ENCODE results near the gene ABCC1. TPM values are rescaled to one million over a fixed set of nuclear protein-coding genes. Genes with fewer than 3 reads are reported as not detected.

Gene ABCC1
- total and polyA plus RNA-seq, 2 experiments from 2014 or later, result 7.0 to 9.3 TPM

GRCh38 chr16:15903960-15904359 lies 45.5 kb upstream of the ABCC1 start:
- Histone ChIP-seq H3K4me2 (no peak overlapping the region), H4K20me1 (ENCODE audit: insufficient read depth, poor library complexity, severe bottlenecking) (no peaks in the 10 kb centered on the region), H3K9me2 (replicated peaks; ENCODE audit: insufficient read depth) (no peaks in the 10 kb centered on the region), H3K4me3 (no peak overlapping the region), H3K9me3 (ENCODE audit: low read depth) (no peaks in the 10 kb centered on the region), H3K27me3 (no peaks in the 10 kb centered on the region), H3K36me3 (replicated peaks; ENCODE audit: insufficient read depth, low read depth) (no peaks in the 10 kb centered on the region), H2AFZ (no peak overlapping the region), H3K79me2 (no peaks in the 10 kb centered on the region), H3K4me1 (ENCODE audit: insufficient read depth) (no peaks in the 10 kb centered on the region), H3K27ac (no peak overlapping the region)
- TF ChIP-seq EZH2 (IDR thresholded peaks at IDR 0.05; ENCODE audit: borderline replicate concordance) (no peak), EZH2phosphoT487 (IDR thresholded peaks at IDR 0.05; ENCODE audit: low read depth, severe bottlenecking, unreplicated experiment) (no peak)
- WGBS (ENCODE audit: low lambda C conversion rate, missing lambda C conversion rate), result 95% methylated on average over 5 of the region's 5 CpGs
- DNase-seq (ENCODE audit: low spot score), result no peak

- TF ChIP-seq EZH2phosphoT487 (IDR thresholded peaks at IDR 0.05; ENCODE audit: low read depth, severe bottlenecking, unreplicated experiment) (no peak), CTCF (IDR thresholded peaks at IDR 0.05; ENCODE audit: poor library complexity) (no peak), EZH2 (IDR thresholded peaks at IDR 0.05; ENCODE audit: borderline replicate concordance) (no peak)
- no peaks in the 10 kb centered on the region for H3K79me2 ChIP-seq
- H3K9me2 ChIP-seq (replicated peaks; ENCODE audit: insufficient read depth), result no peaks in the 10 kb centered on the region
- no peak overlapping the region for H3K27ac ChIP-seq
- no peak overlapping the region for H3K4me3 ChIP-seq
- no peaks in the 10 kb centered on the region for H3K36me3 ChIP-seq (replicated peaks; ENCODE audit: insufficient read depth, low read depth)
- no peaks in the 10 kb centered on the region for H3K4me1 ChIP-seq (ENCODE audit: insufficient read depth)
- no peak overlapping the region for H3K4me2 ChIP-seq
- H2AFZ ChIP-seq, result no peak overlapping the region
- 66% methylated on average over 2 of the region's 2 CpGs for WGBS (ENCODE audit: low lambda C conversion rate, missing lambda C conversion rate)
- H3K9me3 ChIP-seq (ENCODE audit: low read depth), result no peaks in the 10 kb centered on the region
- no peaks in the 10 kb centered on the region for H4K20me1 ChIP-seq (ENCODE audit: insufficient read depth, poor library complexity, severe bottlenecking)
- no peak for DNase-seq (ENCODE audit: low spot score)
- no peaks in the 10 kb centered on the region for H3K27me3 ChIP-seq
Measured at GRCh38 chr16:15906439-15906838, 43.0 kb upstream of the ABCC1 start.

- H3K4me2 ChIP-seq, result no peak overlapping the region
- no peak overlapping the region for H2AFZ ChIP-seq
- no peaks in the 10 kb centered on the region for H3K36me3 ChIP-seq (replicated peaks; ENCODE audit: insufficient read depth, low read depth)
- TF ChIP-seq EZH2phosphoT487 (IDR thresholded peaks at IDR 0.05; ENCODE audit: low read depth, severe bottlenecking, unreplicated experiment) (no peak), CTCF (IDR thresholded peaks at IDR 0.05; ENCODE audit: poor library complexity) (no peak), EZH2 (IDR thresholded peaks at IDR 0.05; ENCODE audit: borderline replicate concordance) (no peak)
- H3K79me2 ChIP-seq, result no peaks in the 10 kb centered on the region
- H3K9me2 ChIP-seq (replicated peaks; ENCODE audit: insufficient read depth), result no peaks in the 10 kb centered on the region
- H3K9me3 ChIP-seq (ENCODE audit: low read depth), result no peaks in the 10 kb centered on the region
- H4K20me1 ChIP-seq (ENCODE audit: insufficient read depth, poor library complexity, severe bottlenecking), result no peaks in the 10 kb centered on the region
- no peaks in the 10 kb centered on the region for H3K27me3 ChIP-seq
- WGBS (ENCODE audit: low lambda C conversion rate, missing lambda C conversion rate), result 90% methylated on average over 7 of the region's 7 CpGs
- no peak overlapping the region for H3K27ac ChIP-seq
- H3K4me3 ChIP-seq, result no peak overlapping the region
- DNase-seq (ENCODE audit: low spot score), result peak; percentile 12
- no peaks in the 10 kb centered on the region for H3K4me1 ChIP-seq (ENCODE audit: insufficient read depth)
Measured at GRCh38 chr16:15907863-15908478, 41.4 kb upstream of the ABCC1 start.

GRCh38 chr16:15911198-15911597 lies 38.2 kb upstream of the ABCC1 start:
- DNase-seq (ENCODE audit: low spot score), result no peak
- TF ChIP-seq EZH2 (IDR thresholded peaks at IDR 0.05; ENCODE audit: borderline replicate concordance), result no peak
- no peak for TF ChIP-seq CTCF (IDR thresholded peaks at IDR 0.05; ENCODE audit: poor library complexity)
- TF ChIP-seq EZH2phosphoT487 (IDR thresholded peaks at IDR 0.05; ENCODE audit: low read depth, severe bottlenecking, unreplicated experiment), result no peak
- H3K27ac ChIP-seq, result no peak overlapping the region
- H3K36me3 ChIP-seq (replicated peaks; ENCODE audit: insufficient read depth, low read depth), result no peaks in the 10 kb centered on the region
- no peaks in the 10 kb centered on the region for H3K79me2 ChIP-seq
- H3K4me3 ChIP-seq, result no peak overlapping the region
- WGBS (ENCODE audit: low lambda C conversion rate, missing lambda C conversion rate), result 89% methylated on average over 3 of the region's 3 CpGs
- no peaks in the 10 kb centered on the region for H3K27me3 ChIP-seq
- H2AFZ ChIP-seq, result no peak overlapping the region
- H3K9me3 ChIP-seq (ENCODE audit: low read depth), result no peaks in the 10 kb centered on the region
- H3K4me2 ChIP-seq, result no peak overlapping the region
- no peaks in the 10 kb centered on the region for H3K4me1 ChIP-seq (ENCODE audit: insufficient read depth)
- H4K20me1 ChIP-seq (ENCODE audit: insufficient read depth, poor library complexity, severe bottlenecking), result no peaks in the 10 kb centered on the region
- no peaks in the 10 kb centered on the region for H3K9me2 ChIP-seq (replicated peaks; ENCODE audit: insufficient read depth)
